NT2/D1 (cell line): ENCODE results near the gene SRRM4.

Experiments used
- SUZ12 ChIP-seq: IDR thresholded peaks from 2 replicates; pipeline ENCODE4 v1.6.1; 2011; ENCODE audit not compliant: insufficient read length, insufficient read depth; ENCODE audit errors: extremely low read depth
- YY1 ChIP-seq: IDR thresholded peaks from 2 replicates; pipeline ENCODE4 v1.6.1; 2011; ENCODE audit not compliant: insufficient read length, insufficient read depth
- ZNF274 ChIP-seq: IDR thresholded peaks from 2 replicates; pipeline ENCODE4 v1.6.1; 2011; ENCODE audit warnings: mild to moderate bottlenecking, low read depth, low read length

GRCh38 chr12:119171291-119171690 lies 189.9 kb downstream of the SRRM4 start:
- TF ChIP-seq YY1 (no peak), ZNF274 (no peak), SUZ12 (no peak)
